NCI-H2227 (cell line): Measurements from ENCODE around the gene DCTN5.
A peak's percentile ranks its signal among the peaks of the same experiment; 100 is the strongest.
"Not testable (repeated sequence)": the region's sequence is repeated elsewhere in the genome, so short reads cannot be mapped to it uniquely, and the experiment has no call there.

ENCODE experiments used
- DNase-seq: peaks from one replicate; lab custom pipeline; 2025; ENCODE audit not compliant: unreplicated experiment; lab: John Stamatoyannopoulos, UW

DCTN5 gene

GRCh38 chr16:23640931-23641765, at the start of gene DCTN5, which contains the start of gene PALB2:
Gene DCTN5 (plus strand): TSS chr16:23641466. CDS start chr16:23641543, 77 bp downstream.
Gene PALB2 (minus strand): TSS chr16:23641310. CDS start chr16:23641157, 153 bp downstream.
- DNase-seq, result peak; percentile 97

- no peak for DNase-seq
These were observed 47.1 kb upstream of the DCTN5 start for GRCh38 chr16:23594186-23594585.

DNA sequence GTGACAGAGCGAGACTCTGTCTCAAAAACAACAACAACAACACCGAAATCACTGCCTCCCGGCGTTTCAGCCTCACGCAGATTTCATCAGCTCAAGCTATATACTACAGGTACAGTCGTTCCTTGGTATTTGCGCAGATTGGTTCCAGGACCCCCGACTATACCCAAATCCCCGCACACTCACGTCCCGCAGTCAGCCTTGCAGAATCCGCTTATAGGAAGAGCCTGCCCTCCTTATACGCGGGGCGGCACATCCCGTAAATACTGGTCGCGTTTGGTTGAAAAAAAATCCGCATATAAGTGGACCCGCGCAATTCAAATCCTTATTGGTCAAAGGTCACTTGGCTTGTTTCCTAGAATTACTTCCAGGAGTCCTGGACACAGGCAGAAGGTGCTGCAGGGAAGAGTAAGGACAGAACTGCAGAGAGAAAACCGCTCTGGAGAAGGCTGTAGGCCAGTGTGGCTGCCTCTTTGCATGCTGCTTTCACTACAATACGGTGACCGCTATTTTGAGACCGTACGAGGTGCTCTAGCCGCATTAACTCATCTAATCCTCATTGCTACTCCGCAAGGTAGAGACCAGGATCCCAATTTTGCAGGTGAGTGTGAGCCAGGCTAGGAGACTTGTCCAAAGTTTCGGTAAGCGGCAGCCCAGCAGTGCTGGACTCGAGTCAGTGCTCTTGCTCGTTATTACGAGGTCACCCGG, 45.9 kb upstream of the DCTN5 start:
- peak; percentile 24 for DNase-seq

DNA sequence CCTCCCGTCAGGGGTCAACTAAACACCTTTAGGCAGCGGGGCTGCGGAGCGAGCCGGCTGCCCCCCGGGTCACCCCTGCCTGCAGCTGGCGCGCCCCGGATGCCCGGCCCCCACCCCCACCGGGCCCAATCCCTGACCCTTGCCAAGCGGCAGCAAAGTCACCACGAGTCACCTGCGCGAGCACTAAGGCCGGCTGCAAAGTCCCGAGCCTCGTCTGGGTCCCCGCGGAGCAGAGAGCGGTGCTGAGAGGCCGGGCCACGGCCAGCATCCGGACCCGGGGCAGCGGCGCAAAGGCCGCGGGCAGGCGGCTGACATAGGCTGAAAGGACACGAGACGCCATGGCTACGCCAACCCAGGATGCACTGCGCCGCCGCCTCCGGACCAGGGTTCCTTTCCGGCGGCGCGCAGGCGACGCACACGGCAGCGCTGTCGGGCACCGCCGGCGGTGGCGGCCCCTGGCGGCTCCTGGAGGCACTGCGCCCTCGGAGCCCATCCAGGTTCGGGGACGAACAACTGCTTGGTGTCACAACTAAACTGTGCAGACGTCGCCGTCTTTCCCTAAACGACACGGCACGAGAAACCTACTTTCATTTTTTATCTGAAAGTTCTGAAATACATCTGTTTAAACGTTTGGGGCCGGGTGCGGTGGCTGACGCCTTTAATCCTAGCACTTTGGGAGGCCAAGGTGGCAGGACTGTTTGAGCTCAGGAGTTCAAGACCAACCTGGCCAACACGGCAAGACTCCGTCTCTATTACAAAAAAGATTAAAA, 45.1 kb upstream of the DCTN5 start, which contains the start of gene NDUFAB1:
TSS of gene NDUFAB1 (minus strand) at position 366 of the 770 bp plus-strand sequence. CDS start at position 340, 26 bp downstream.
- peak; percentile 94 for DNase-seq

DNA sequence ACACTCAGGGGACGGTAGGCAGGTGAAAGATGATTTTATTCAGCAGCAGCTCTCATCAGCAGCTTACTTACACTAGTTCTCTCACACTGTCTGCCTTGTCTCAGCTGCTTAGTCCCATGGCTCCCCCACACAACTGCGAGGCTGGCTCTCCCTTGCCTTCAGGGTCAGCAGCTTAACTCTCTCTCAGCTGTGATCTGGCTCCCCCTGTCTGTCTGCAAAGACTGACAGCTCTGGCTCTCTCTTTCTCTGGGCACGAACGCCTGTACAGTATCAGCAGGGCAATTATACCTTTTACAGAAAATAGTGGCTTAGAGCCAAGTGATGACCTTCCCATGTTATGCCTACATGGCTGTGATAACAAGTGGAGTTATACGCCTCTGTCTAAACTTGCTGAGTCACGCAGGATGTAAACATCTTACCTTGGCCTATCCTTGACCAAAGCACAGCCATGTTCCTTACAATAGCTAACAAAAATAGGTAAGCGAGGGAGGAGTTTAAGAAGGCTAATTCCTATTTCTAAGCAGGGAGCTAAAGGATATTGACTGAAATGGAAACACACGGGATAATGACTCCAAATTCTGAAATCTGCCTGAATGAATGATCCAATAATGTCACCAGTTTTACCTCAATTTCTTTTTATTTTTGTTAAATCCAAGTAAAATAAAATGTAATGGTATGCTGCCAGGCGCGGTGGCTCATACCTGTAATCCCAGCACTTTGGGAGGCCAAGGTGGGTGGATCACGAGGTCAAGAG, 44.1 kb upstream of the DCTN5 start:
- DNase-seq, result peak; percentile 44

DNA sequence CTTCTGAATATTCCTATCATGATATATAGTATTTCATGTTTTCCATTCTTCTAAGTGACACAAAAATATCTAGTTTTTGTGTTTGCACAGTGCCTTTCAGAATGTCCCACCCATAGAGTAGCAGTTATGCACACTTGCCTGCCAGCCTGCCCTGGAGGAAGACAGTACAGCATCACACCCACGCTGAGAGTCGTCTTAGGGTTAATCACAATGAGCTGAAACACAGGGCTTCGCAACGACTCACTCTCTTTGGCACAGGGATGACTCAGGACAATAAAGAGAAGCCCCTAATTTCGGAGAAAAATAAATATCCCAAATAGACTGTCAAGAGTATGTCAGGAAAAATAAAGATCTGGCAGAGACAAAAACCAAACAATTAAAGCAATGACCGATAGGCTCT, 33.5 kb upstream of the DCTN5 start:
- DNase-seq, result no peak

DNA sequence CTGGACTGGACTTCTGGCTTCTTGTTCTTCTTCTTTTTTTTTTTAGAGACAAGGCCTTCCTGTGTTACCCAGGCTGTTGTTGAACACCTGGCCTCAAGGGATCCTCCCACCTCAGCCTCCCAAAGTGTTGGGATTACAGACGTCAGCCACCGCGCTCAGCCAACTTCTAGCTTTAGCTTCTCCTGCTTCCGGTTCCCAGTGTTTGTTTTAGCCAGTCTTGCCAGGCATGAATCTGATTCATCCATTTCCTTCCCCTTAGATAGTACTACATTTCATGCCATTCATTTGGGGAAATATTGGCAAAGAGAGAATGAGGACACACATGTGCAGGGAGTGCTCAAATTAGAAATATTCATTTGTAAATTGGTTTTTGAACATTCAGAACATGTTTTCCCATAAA, 33.1 kb upstream of the DCTN5 start:
- DNase-seq, result no peak

- DNase-seq, result no peak
These were observed 31.3 kb upstream of the DCTN5 start for GRCh38 chr16:23609929-23610328.

DNA sequence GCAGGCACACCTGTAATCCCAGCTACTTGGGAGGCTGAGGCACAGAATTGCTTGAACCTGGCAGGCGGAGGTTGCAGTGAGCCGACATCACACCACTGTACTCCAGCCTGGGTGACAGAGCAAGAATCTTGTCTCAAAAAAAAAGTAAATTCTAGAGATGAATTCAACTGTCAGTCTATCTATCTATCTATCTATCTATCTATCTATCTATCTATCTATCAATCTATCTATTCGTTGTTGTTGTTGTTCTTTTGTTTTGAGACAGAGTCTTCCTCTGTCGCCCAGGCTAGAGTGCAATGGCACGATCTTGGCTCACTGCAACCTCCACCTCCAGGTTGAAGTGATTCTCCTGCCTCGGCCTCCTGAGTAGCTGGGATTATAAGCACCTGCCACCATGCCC, 30.4 kb upstream of the DCTN5 start:
- DNase-seq, result not testable (repeated sequence)

DNA sequence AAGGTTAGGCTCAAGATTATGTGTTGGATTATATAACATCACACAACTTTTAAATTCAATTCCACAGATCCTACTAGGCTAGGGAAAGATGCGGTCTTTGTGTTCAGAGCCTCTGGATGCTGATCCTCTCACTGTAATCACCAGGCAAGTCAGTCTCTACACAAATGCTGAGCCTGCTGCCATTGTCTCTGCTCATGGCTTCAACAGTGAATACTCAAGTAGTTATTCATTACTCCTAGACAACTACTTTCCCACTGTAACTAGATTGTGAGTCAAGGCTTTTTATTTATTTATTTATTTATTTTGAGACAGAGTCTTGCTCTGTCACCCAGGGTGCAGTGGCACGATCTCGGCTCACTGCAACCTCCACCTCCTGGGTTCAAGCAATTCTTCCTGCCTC, 29.3 kb upstream of the DCTN5 start:
- DNase-seq, result no peak

DNA sequence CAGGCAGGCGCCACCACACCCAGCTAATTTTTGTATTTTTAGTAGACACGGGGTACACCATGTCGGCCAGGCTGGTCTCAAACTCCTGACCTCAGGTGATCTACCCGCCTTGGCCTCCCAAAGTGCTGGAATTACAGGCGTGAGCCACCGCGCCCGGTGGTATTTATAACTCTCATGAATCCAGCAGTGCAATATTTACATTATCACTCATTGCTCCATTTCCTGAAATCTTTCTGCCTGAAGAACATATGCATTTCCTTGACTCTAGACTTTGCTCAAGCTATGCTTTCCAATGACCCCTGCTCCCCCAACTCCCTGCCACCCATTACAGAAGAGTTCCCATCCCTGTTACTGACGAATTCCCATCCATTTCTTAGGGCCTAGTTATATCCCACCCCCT, 25.5 kb upstream of the DCTN5 start:
- DNase-seq, result no peak

- DNase-seq, result no peak
These were observed 17.2 kb upstream of the DCTN5 start for GRCh38 chr16:23624092-23624491.

- DNase-seq, result no peak
These were observed 11.8 kb upstream of the DCTN5 start for GRCh38 chr16:23629516-23629915.

DNA sequence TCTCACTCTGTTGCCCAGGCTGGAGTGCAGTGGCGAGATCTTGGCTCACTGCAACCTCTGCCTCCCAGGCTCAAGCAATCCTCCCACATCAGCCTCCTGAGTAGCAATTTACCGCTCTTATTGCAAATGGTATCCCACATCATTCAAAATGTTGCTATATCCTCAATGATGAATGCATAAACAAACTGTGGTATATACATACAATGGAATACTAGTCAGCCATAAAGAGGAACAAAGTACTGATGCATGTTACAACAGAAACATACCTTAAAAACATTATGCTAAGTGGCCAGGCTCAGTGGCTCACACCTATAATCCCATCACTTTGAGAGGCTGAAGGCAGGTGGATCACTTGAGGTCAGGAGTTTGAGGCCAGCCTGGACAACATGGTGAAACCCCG, 9.4 kb upstream of the DCTN5 start:
- not testable (repeated sequence) for DNase-seq

- no peak for DNase-seq
These were observed 6.7 kb upstream of the DCTN5 start for GRCh38 chr16:23634461-23635036.

DNA sequence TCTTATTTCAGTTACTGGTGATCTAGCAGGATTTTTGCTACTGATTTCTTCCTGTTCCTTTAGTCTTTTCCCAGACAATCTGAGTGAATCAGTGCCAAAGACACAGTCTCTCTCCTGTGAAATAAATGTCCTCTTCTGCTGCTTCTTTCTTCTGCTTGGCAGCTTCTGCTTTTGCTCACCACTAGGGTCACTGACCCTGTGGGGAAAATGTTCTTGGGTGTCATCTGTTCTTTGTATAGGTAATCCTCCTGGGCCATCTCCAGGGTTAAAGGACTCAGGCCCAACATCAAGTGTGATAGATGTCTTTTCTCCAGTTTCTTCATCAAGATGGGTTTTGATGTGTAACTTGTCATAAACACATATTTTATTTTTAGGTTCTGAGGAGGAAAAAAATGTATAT, 5.3 kb upstream of the DCTN5 start:
- no peak for DNase-seq

GRCh38 chr16:23640615-23640930, 693 bp upstream of the DCTN5 start:
- no peak for DNase-seq

DNA sequence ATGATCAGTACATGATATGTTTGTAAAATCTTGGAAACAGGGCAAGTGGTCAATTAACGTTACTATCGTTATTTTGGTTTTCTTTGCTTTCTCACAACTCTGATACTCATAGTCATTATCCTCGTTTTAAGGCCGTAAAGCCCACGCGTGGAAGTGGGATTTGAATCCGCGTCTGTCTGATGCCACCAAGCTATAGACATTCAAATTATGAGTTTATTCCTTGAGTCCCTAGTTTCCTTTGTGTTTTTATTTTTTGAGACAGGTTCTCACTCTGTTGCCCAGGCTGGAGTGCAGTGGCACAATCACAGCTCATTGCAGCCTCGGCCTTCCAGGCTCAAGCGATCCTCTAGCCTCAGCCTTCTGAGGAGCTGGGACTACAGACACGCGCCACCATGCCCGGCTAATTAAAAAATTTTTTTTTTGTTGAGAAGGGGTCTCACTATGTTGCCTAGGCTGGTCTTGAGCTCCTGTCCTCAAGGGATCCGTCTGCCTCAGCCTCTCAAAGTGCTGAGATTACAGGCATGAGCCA, 1.0 kb downstream of the DCTN5 start:
- DNase-seq, result no peak

- no peak for DNase-seq
These were observed 9.6 kb downstream of the DCTN5 start for GRCh38 chr16:23650674-23651416.
